Measurements from ENCODE around the gene ADCY1.

ADCY1 gene

DNA sequence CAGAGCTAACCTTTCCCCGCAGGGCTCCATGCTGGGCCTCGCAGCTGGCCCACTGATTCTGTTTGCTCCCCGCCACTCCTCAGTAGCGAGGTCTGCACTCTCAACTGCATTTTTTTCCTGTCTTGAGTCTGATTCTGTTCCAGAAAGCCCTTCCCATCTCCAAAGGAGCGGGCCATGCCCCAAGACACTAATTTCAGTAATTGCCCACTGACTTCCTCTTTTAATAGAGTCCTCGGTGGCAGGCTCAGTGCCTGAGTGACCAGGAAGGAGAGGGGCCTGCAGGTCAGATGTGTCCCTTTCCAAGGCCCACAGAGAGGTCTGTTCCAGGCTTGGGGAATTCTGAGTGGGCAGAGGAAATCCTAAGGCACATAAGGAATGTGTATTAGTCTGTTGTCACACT is 77.4 kb downstream of the ADCY1 start:
- DNase-seq (ENCODE audit: low read depth in 2 of 2), result no peak

DNA sequence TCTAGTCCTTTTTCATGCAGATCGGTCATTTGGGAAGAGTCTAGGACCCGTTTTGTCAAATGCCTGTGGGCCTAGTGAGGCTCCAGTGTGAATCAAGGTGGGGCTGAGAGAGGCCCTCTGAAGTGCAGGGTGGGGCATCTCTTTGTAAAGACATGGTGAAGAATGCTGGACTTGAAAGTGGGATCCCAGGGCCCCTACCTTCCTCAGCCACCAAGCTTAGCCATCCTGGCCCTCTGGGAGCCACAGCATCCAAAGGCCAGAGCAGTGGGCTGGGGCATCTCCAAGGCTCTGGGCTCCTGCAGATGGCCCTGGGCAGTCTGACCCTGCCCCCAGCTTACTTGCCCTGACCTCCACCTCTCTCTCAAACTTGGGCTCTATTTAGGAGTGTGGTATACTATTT is 78.5 kb downstream of the ADCY1 start:
- DNase-seq (ENCODE audit: low read depth in 2 of 2), result no peak

DNA sequence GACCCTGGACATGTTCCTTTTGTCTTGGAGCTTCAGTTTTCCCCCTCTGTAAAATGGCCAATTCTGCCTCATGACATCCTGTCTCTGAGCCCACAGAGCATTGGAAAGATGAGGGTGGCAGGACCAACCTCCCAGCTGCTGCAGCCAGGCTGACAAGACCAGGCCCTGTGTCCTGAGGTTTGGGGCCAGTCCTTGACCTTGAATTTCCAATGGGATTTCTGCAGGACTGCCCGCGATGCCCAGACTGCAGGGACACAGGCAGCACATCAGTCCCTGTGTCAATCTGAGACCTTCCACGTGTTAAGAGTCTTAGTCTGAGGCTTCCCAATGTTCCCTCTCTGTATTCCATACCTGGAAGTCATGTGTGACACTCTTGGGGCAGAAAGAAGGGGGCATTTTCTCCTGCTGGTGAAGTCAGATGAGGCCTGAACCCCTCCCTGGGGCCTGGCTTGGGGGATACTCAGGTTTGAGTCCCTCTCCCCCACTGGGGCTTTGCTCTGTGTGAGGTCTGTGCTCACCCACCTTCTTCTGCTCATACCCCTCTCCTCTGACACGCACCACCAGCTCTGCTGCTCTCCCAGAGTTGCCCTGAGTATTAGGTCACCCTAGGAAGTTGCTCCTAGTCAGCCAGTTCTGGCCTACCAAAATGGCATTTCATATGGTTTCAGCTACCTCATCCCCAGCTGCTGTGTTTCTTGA is 79.2 kb downstream of the ADCY1 start:
- DNase-seq (ENCODE audit: low read depth in 2 of 2), result no peak

DNA sequence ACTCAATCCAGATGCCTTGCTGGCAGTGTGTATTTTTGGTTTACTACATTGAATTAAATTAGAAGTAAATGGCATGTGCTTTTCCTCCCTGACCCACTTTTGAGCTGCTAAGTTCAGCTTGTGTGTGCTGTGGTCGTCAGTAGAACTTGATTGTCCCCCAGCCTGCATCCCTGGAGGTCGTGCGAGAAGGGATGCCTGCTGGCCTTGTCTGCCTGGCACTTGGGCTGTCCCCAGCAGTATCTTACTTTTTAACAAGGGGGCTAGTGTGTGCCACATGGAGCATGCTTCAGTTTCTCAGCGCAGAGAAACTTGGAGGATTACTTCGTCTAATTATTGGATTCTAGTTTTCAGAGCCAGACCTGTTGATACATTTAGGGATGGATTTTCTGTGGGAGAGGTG is 80.2 kb downstream of the ADCY1 start:
- no peak for DNase-seq (ENCODE audit: low read depth in 2 of 2)

DNA sequence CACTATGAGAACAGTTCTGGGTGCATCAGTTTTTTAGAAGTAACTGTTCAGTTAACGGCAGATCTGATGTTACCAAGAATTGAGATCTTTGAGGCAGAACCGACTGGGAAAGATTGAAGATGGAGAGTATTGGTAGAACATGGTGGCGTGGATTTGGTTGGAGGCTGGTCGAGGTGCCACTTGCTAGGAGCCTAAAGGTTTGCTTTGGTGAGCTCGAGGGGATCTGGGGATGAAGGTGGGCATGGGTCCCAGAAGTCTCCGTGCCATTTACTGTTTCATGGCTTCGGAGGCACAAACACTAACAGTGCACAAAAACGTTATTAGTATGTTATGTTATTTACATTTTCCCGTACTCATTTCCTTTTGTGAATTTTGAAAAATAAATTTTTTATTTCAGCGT is 81.4 kb downstream of the ADCY1 start:
- DNase-seq (ENCODE audit: low read depth in 2 of 2), result no peak

DNA sequence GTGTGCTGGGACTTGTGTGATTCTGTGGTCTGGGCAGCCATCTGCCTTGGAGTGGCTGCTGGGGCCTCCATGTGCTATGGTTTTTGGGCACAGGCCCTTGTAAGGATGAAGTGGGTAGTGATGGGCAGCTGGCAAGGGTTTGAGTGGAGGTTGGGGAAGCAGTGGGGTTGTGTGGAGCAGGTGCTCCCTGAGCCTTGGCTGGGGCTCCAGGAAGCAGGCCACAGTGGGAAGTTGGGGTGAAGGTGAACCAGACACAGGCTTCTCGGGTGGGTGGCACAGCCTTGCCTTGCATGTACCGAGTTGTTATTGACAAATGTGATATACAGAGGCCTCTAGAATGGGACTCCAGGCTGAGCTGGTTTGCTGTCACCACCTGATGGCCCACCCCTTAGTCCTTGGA is 82.3 kb downstream of the ADCY1 start:
- no peak for DNase-seq (ENCODE audit: low read depth in 2 of 2)

DNA sequence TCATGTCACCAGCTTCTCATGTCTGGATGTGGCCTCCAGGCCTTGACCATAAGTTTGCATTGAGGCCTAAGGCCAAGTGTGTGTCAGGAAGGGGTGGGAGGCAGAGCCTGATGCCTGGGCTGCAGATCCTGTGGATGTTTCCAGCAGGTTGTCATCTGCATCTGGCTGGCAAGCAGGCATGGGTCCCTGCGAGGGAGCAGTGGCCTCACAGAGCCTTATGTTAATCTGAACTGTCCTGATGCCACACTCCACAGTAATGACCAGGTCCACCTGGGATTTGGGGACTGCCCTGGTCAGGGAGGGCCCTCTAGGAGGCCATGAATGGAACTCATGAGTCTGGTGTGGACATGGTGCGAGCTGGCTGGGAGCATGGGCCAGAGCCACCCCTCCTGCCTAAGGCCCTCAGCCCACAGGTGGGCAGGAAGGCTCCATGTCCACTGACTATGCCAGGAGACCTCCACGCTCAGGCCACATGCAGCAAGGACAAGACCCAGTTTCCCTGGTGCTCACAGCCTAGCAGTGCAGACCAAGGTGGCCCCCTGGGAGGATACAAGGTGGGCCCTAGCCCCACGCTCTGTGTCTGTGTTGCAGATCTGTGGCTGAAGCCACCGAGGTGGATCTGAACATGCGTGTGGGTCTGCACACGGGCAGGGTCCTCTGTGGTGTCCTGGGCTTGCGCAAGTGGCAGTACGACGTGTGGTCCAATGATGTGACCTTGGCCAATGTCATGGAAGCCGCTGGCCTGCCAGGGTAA is 83.1 kb downstream of the ADCY1 start:
- DNase-seq (ENCODE audit: low read depth in 2 of 2), result no peak

DNA sequence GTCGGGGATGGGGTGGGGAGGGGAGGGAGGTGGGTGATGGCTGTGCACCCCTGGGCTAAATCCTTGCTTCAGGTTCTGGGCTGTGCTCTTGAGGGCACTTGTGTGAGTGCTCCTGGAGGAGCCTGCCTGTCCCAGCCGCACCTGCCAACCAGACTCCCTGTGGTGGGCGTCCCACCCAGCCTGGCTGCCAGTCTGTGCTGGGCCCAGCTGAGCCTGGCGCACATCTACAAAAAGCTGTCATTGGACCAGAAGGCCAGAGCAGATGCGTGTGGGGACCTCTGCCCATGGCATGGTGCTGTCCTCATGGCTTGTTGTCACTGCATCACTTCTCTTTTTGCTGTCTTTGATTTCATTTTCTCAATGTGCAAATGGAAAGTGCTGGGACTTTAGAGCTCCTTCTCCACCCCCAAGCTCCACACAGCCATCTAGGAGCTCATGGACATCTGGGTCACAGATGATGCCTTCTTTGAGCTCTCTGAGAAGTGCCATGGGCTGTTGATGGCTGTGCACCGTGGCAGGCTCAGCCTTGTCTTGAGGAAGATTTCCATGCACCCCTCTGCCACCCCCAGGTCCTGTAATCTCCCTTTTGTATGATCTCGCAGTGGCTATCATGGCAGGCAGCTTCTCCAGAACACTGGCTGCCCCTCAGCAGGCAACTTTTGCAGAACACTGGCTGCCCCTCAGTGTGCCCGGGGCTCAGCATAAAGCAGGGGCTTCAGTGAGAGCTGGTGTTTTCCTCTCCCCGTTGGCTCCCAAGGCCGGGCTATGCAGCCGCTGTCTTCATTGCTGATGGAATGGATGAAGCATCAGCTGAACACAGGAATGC is 83.9 kb downstream of the ADCY1 start:
- DNase-seq (ENCODE audit: low read depth in 2 of 2), result no peak

DNA sequence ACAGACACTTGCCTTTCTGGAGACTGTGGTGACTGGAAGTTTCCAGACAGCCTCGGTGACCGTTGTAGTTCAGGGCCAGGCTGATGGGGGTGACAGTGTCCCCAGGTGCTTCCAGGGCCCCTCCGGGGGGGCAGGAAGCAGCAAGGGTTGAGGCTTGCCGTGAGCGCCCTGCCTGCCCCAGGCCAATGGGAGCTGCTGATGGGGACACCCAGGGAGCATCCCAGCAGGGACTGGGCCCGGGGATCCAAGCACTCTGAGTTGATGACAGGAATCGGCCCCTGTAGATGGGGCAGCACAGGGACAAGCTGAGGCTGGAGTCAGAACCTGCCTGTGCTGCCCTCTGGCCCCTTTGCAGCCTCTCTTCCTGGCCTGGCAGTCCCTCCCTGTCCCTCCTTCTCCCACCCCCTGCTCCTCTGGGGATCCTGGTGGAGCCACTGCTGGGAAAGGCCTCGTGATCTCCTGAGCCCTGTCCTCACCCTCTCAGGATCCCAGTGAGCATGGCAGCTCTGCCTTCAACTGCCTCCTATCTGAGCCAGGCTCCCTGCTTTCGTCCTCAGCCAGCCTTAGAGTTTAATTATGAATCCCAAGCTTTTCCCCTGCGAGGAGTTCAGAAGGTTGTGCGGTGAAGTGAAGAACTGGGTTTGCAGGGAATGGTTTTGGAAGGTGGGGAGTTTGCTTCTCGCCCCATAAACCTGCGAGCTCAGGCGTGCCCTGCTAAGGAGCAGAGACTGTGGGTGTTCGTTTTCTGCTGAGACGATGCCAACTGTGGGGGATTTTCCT is 84.7 kb downstream of the ADCY1 start:
- no peak for DNase-seq (ENCODE audit: low read depth in 2 of 2)

DNA sequence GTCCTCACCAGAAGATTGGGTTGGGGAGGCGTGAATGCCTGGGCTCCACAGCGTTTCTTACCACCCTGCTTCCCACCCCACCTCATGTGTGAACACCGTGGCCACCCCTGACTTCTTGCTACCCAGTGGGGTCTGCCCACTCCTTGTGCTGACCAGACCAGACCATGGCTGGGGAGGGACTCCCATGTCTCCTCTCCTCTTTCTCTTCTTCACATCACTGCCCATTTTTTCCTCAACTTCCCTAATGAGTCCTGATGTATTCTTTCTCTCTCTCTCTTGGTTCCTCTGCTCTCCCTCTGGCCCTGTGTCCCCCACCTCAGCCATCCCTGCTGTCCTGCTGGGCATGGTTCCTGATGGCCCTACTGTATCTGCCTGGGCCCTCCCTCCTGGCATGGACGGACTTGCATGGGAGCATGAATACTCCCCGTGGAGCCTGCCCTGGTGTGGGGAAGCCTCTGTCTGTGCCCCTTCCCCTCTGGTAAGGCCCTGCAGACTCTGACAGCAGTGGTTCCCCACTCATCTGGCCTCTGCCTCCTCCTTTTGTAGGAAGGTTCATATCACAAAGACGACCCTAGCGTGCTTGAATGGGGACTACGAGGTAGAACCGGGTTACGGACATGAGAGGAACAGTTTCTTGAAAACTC is 85.5 kb downstream of the ADCY1 start:
- DNase-seq (ENCODE audit: low read depth in 2 of 2), result no peak

DNA sequence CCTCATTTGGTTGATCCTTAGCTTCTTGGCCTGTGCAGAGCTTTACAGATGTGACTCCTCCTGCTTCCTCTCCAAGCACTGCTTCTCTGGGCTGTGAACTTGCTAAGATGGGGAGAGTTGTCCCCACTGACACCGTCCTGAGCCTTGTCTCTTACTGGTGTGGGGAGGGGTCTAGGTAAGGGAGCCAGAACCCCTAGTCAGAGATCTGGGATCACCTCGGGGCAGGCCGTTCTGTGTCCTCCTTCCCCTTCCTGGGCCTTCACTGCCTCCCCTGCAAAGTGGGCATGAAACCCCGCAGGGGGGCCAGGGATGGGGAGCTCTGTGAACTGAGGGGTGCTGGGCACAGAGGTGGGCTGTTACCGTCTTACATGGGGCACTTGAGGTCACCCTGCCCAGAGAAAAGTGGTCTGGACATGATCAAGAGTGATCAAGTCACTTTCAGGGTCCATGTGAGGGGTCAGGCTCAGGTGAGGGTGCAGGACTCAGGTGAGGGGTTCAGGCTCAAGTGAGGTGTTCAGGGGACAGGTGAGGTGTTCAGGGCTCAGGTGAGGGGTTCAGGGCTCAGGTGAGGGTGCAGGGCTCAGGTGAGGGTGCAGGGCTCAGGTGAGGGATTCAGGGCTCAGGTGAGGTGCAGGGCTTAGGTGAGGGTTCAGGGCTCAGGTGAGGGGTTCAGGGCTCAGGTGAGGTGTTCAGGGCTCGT is 86.2 kb downstream of the ADCY1 start:
- DNase-seq (ENCODE audit: low read depth in 2 of 2), result no peak

DNA sequence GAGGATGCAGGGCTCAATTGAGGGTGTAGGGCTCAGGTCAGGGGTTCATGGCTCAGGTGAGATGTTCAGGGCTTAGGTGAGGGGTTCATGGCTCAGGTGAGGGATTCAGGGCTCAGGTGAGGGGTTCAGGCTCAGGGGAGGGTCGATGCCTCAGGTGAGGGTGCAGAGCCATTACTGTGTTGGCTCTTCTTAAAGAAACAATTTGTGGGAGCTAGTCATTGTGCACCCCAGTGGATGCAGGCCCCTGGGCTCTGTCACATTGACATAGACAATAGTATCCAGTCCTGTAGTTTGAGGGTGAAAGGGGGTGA is 86.7 kb downstream of the ADCY1 start:
- no peak for DNase-seq (ENCODE audit: low read depth in 2 of 2)

DNA sequence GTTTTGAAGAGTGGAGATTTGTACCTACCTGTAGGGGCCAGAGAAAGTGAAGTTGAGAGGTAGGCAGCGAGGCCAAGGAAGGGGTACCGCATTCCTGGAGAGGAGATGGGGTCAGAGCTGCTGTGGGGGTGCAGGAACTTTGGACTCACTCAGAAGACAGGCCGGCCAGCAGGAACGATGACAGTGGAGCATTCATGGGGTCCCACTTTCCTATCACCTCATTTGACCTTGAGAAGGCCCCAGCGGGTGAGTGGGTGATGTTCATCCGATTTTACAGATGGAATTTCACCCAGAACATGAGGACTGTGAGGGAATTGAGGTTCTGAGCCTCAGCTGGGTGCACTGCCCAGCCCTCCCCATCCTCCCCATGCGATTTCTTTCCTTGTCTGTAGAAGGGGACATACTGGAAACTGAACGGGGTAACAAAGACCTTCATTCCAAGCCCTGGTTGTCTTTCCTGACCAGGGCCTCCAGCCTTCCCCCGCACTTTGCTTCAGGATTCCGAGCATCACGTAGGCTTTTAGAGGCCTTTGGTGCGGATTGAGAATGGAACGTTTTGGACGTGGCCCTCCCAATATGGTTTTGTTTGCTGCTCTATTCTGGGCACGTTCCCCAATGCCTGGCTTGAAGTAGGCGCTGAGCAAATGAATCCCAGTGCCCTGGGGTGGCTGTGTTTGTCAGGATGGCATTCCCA is 87.3 kb downstream of the ADCY1 start:
- no peak for DNase-seq (ENCODE audit: low read depth in 2 of 2)

DNA sequence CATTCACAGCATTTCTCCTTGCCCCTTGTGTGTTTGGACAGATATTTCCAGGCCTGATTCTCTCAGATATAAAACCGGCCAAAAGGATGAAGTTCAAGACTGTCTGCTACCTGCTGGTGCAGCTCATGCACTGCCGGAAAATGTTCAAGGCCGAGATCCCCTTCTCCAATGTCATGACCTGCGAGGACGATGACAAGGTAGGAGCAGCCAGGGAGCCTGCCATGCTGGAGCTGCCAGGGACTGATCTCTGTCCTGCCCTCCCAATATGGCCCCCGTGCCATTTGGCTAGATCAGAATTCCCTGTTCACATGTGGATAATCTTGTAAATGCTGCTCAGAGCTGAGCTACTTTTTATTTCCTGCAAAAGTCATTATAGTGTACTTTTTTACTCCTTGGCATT is 87.8 kb downstream of the ADCY1 start:
- no peak for DNase-seq (ENCODE audit: low read depth in 2 of 2)

DNA sequence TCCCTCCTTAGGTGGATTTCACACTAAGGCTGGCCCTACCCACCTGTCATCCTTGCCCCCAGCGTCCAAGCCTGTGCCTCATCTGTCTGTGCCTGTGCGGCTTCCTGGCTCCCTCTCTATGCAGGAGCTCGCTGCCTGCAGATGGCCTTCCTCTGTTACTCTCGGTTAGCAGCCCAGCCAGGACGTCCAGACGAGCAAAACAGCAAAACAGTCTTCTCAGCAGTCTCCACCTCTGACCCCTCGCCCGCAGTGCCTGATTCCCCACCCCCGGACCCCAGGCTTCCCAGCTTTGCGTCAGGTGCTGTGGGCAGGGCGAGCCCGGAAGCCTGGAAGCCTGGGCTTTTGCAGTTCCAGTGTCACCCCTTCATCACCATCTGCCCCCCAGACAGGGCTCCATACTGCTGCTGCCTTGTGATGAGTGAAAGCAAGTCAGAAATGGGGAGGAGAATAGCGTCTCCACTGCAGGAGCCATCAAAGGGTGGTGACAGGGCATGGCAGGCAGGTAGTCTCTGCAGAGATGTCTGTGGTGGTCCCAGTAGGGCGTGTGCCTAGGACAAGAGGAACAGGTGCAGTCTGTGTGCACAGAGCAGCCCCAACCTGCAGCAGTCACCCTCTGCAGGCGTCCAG is 88.5 kb downstream of the ADCY1 start:
- no peak for DNase-seq (ENCODE audit: low read depth in 2 of 2)

DNA sequence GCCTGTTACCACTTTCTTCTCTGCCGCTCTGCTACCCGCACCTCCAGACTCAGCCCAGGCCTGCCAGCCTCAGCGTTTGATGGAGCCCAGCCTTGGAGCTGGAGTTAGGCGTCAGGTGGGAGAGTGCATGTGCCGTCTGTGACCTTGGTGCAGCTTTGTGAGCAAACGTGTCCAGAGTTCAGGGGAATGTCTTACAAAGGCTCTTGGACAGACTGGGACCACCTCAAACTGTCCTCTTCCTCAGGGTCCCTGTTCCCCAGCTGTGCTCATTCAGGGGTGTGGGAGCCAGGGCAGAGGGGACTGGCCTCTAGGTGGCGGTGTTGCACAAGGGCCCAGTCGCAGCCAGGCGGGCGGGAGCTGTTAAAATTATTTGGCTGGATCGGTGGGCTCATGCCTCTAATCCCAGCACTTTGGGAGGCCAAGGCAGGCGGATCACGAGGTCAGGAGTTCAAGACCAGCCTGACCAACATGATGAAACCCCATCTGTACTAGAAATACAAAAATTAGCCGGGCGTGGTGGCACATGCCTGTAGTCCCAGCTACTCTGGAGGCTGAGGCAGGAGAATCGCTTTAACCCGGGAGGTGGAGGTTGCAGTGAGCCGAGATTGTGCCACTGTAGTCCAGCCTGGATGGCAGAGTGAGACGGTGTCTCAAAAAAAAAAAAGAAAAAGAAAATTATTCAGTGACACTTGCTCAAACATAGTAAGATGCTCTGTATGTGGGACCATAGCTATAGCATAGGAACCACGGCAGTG is 89.2 kb downstream of the ADCY1 start:
- peak in 1 of 2 donors; percentile 2 for DNase-seq (ENCODE audit: low read depth in 2 of 2)

DNA sequence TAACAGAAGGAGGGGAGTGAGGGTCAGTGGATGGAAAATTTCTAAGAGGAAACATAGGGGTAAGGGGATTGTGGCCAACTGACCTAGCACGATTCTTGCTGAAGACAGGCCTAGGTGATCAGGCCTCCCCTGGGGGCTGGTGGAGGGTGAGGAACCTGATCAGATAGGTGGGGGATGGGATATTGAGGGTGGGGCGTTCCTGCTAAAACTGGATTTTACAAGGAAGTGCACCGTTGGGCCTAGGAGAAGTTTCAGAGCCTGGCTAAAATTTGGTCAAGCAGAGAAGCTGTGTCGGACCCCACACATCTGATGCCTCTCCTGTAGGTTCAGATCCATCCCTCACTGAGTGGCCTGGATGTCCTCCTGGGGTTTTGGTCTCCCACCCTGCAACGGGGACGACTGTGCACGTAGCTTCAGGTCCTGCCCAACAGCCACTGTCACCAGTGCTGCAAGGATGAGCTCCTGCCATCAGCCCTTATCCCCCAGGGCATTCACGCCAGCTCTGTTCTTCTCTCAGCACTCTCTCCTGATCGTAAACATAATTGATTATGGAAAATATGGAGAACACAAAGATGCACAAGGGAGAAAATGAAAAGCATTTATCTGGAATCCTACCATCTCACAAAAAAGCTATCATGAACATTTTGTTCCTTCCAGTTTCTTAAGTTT is 89.9 kb downstream of the ADCY1 start:
- no peak for DNase-seq (ENCODE audit: low read depth in 2 of 2)

DNA sequence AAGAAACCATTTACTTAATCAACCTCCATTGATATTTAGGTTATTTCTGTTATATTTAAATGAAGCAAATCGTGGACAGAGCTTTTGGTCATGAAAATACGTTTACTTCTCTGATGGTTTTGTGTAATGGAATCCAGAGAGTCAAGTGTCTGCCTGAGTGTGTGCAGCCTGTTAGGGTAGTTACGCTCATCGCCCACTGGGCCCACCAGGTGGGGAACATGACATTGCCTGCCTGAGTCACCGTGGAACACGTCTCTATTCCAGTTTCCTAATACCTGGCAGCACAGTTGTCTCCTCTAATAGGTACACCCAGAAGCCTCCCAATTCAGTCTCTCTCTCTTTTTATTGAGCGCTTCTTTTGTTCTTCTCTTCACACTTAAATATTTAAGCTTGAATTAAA is 91.0 kb downstream of the ADCY1 start:
- DNase-seq (ENCODE audit: low read depth in 2 of 2), result no peak

DNA sequence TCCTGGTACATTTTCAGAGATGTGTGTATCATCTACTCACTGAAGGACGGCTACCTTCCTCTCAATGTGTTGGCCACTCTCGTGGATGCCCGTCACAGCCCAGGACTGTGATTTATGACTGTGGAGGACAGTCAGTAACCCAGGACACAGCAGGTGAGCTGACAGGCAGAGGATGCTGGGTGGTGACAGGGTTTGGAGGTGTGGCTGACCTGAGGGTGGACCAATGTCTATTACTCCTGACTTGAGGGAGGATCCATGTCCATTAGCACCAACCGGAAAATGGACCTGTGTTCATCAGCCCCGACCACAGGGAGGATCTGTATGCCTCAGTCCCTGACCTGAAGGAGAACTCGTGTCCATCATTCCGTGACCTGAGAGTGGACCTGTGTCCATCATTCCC is 96.1 kb downstream of the ADCY1 start:
- no peak for DNase-seq (ENCODE audit: low read depth in 2 of 2)

All from stimulated activated CD4-positive, alpha-beta T cell treated with anti-CD3 and anti-CD28 coated beads, Interleukin-15, amount 100 ng/mL, for 48 hours (primary cell).